C4-2B (cell line): ENCODE measurements around the gene CGREF1.

Experiments used
- H3K27ac ChIP-seq: fragments of 450-650 bp; 2 replicates; pipeline ENCODE4 v1.5.1; 2017
- CTCF ChIP-seq: fragments of 450-650 bp; conservative IDR thresholded peaks from 2 replicates; pipeline ENCODE4 v1.5.1; 2017; ENCODE audit warnings: mild to moderate bottlenecking
- ZFX ChIP-seq: fragments of 450-650 bp; IDR thresholded peaks from 2 replicates; pipeline ENCODE4 v1.6.1; 2017

CGREF1 gene

GRCh38 chr2:27094353-27094984, 24.5 kb downstream of the CGREF1 start:
- no peak overlapping the region for H3K27ac ChIP-seq
- TF ChIP-seq ZFX: no peak
- no peak for TF ChIP-seq CTCF

GRCh38 chr2:27093430-27094352, 25.2 kb downstream of the CGREF1 start:
- no peak overlapping the region for H3K27ac ChIP-seq
- TF ChIP-seq CTCF (no peak), ZFX (no peak)

GRCh38 chr2:27092696-27093429, 26.1 kb downstream of the CGREF1 start:
- H3K27ac ChIP-seq: no peak overlapping the region
- TF ChIP-seq ZFX (no peak), CTCF (no peak)

GRCh38 chr2:27091746-27092695, 26.9 kb downstream of the CGREF1 start:
- TF ChIP-seq ZFX (no peak), CTCF (no peak)
- H3K27ac ChIP-seq: no peak overlapping the region

- no peak for TF ChIP-seq CTCF
- TF ChIP-seq ZFX: no peak
Measured at GRCh38 chr2:27089111-27089954, 29.6 kb downstream of the CGREF1 start.

GRCh38 chr2:27088634-27089033, 30.3 kb downstream of the CGREF1 start:
- TF ChIP-seq CTCF (no peak), ZFX (no peak)
- no peak overlapping the region for H3K27ac ChIP-seq

More at GRCh38 chr2:27089111-27089954, 29.6 kb downstream of the CGREF1 start:
- H3K27ac ChIP-seq: no peak overlapping the region
